HPDE6-E6E7 (cell line): ENCODE results near the gene PDGFRB.
A peak's percentile ranks its signal among the peaks of the same experiment; 100 is the strongest.

Source experiments
- DNase-seq: peaks from one replicate; pipeline ENCODE4 v3.0.0; 2011; ENCODE audit warnings: missing footprints; ENCODE audit errors: extremely low spot score

The PDGFRB gene

DNA sequence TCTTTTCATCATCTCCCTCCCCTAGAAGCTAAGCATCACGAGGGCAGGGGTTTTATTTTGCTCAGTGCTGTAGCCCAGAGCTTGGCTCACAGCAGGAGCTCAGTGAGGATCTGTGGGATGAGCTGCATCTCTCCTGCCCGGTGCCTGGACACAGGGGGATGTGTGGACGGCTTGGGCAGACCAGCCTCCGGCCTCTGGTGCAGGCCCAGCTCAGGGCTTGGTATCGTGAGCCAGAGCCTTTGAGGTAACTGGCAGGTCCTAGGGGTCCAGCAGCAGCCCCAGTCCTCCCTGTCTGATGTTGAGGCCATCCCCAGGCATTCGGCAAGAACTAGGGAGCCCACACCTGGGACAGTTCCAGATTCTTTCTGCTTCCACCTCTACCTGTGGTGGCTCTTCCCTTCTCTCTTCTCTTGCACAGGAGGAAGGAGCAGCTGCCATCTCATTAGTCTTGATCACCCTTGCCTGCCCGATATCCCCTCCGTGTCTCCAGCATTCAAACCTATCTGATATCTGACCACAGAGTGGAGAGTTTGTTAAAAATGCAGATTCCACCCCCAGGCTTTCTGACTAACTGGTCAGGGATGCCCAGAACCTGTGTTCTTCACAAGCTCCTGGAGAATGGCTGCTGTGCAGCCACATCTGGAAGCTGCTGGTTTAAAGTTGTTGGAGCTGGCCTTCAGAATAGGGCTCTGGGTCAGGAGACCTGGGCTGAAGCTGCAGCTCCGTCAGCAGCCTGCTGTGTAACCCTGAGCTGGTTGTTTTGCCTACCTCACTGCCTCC, 26.3 kb upstream of the PDGFRB start:
- no peak for DNase-seq

GRCh38 chr5:150181027-150181426, 25.4 kb upstream of the PDGFRB start:
- no peak for DNase-seq

- DNase-seq: no peak
Measured at GRCh38 chr5:150180241-150181026, 24.8 kb upstream of the PDGFRB start.

DNA sequence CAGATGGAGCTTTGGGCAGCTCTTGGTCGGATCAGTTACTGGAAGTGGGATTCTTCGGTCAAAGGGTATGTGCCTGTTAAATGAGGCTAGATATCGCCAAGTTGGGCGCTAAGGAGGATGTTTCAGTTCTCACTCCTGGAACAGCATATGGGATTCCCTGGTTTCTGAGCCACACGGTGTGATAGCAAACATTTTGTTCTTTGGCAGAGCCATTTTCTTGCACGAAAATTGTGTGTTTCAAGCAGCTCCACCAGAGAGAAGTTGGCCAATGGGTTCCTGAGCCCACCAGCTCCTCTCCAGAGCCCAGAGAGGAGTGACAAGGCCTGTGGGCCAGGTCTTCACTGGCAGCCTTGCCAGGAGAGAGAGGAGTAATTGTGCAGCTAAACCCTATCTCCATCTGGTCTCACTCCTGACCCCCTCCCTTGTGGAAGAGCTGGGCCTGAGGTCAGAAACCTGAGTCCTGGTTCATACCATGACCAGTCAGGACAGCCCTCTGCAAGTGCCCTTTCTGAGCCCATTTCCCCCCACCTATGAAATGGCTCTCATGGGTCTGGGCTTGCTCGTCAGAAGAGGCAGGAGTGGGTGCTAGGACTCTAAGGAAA, 23.5 kb upstream of the PDGFRB start:
- DNase-seq: no peak

DNA sequence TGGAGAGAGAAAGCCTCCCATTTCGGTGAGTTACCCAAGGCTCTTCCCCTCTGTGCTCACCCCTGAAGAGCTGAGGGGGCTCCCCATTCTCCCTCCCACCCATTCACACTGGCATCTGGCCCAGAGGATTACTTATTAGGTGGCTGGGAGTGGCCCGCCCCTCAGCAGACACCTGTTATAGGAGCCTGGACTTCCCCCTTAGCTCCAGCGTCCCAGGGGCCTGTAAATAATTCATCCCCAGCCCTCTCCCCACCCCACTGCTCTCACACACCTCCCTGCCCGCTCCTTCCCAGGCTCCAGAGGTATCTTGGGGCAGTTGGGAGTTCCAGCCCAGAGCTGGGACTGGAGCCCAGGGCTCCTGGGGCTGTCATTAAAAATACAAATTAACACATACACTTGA, 22.6 kb upstream of the PDGFRB start:
- DNase-seq: no peak

- DNase-seq: no peak
Measured at GRCh38 chr5:150177721-150178120, 22.1 kb upstream of the PDGFRB start.

DNA sequence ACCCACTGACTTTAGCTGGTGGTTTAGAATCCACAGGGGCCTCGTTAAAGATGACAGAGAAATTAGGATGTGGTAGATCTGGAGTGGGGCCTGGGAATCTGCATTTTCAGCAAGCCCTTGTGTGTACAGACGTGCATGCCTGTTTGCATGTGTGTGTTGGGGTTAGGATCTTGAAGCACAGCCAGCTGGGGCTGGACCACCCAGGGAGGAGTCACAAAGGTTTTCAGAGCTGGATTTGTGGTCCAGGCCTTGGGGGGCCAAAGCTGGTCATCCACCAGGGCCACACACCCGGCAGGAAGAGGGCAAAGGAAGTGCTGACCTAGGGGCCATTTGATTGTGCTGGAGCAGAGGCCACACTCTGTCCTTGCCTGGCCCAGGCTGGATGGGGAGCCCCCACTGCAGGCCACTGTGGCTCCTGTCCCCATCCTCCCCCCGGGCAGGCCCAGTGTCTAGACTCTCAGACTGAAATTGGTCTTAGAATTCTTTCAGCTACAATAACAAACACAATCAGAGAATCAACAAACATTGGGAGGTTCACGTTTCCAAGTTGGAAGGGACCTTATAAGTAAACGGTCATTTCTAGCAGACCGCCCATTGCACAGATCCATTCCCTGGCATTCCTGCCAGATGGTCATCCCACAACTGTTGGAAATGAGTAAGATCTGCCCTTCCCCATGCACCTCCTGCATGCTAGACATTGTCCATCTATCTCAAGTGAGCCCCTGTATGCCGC, 21.3 kb upstream of the PDGFRB start:
- no peak for DNase-seq

- DNase-seq: peak; percentile 44
Measured at GRCh38 chr5:150175536-150175935, 19.9 kb upstream of the PDGFRB start.

DNA sequence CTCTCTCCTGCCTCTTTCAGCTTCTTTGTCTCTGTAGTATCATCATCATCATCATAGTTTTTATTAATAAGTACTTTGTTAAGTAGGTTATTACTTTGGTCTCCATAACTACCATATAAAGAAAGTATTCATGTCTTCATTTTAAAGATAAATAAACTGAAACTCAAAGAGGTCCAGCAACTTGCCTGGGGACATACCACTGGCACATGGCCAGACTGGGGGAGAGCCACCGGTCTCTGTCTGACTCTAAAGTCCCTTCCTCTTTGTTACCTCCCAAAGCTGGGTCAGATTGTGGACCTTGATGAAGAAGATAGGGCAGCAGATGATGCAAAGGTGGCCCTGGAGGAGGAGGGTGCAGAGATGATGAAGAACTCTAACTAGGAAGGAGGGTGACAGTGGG, 19.4 kb upstream of the PDGFRB start:
- no peak for DNase-seq

GRCh38 chr5:150174285-150174684, 18.6 kb upstream of the PDGFRB start:
- DNase-seq: no peak

- no peak for DNase-seq
Measured at GRCh38 chr5:150173161-150173560, 17.5 kb upstream of the PDGFRB start.

- DNase-seq: no peak
Measured at GRCh38 chr5:150172556-150172955, 16.9 kb upstream of the PDGFRB start.

- DNase-seq: no peak
Measured at GRCh38 chr5:150172145-150172544, 16.5 kb upstream of the PDGFRB start.

- no peak for DNase-seq
Measured at GRCh38 chr5:150168864-150169263, 13.2 kb upstream of the PDGFRB start.

DNA sequence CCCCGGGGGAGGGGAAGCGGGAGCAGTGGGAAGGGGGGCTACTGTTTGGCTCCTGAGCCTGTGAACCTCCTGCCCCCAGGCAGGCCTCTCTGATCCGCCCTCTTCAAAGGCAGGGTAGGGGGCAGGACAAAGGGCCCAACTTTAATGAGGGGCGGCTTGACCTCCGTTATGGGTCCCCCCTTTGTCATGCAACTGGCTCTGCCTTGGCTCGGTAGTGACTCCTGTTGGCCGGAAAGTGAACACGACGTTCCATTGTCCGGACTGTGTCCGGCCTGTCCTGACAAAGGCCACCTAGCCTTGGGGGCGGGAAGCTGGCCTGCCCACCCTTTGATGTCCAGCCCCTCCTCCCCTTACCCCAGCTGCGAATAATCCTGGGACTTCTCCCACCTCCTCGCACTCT, 12.3 kb upstream of the PDGFRB start:
- no peak for DNase-seq

- DNase-seq: no peak
Measured at GRCh38 chr5:150167512-150167850, 11.8 kb upstream of the PDGFRB start.

GRCh38 chr5:150166650-150167511, 11.2 kb upstream of the PDGFRB start, which contains the start of gene CDX1:
TSS of gene CDX1 (plus strand) at chr5:150166778. CDS start at chr5:150166877, 99 bp downstream.
- no peak for DNase-seq

GRCh38 chr5:150166037-150166649, 10.5 kb upstream of the PDGFRB start:
- no peak for DNase-seq

- no peak for DNase-seq
Measured at GRCh38 chr5:150164211-150164980, 8.8 kb upstream of the PDGFRB start.

GRCh38 chr5:150163547-150164059, 8.0 kb upstream of the PDGFRB start:
- DNase-seq: no peak
